LNCAP (cell line): Measurements from ENCODE around the gene MEA1.

Experiments used
- CTCF ChIP-seq: fragments of 450-650 bp; IDR thresholded peaks from 2 replicates; pipeline ENCODE4 v1.5.1; 2017; ENCODE audit warnings: mild to moderate bottlenecking

Gene MEA1

DNA sequence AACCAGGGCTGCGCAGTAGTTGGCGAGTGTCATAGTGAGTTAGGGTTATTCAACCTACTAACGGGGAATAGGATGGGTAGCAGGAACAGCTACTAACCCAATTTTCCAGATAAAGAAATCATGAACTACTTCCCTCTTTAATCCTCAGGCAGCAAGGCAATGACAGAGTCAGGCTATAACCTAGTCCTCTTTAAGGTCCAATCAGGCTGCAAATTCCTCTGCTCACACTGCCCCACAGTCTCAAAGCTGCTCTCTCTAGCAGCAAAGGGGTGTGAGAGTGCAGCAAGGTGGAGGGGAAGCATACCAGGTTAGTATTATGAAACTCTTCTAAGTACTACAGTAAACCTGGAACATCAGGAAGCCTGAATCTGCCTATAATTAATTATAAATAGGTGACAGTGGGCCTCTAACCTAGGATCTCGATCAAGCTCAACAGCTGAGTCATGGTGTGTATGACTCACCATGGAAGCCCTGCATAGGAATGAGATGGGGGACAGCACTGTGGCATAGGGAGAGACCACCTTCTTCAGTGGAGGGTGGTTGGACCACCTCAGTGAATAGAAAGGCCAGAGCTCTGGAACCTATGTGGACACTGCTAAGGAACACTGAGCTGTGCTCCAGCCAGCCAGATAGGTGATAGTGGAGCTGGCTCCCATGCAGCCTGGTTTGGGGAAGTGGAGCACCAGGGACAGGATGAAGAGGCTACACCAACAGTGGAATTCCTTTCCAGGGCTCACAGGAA lies 42.7 kb downstream of the MEA1 start:
- TF ChIP-seq CTCF, result no peak

- TF ChIP-seq CTCF, result no peak
These were observed 43.8 kb downstream of the MEA1 start for GRCh38 chr6:42969934-42970333.

- no peak for TF ChIP-seq CTCF
These were observed 44.3 kb downstream of the MEA1 start for GRCh38 chr6:42969431-42969830.

- no peak for TF ChIP-seq CTCF
These were observed 45.0 kb downstream of the MEA1 start for GRCh38 chr6:42968783-42969182.

DNA sequence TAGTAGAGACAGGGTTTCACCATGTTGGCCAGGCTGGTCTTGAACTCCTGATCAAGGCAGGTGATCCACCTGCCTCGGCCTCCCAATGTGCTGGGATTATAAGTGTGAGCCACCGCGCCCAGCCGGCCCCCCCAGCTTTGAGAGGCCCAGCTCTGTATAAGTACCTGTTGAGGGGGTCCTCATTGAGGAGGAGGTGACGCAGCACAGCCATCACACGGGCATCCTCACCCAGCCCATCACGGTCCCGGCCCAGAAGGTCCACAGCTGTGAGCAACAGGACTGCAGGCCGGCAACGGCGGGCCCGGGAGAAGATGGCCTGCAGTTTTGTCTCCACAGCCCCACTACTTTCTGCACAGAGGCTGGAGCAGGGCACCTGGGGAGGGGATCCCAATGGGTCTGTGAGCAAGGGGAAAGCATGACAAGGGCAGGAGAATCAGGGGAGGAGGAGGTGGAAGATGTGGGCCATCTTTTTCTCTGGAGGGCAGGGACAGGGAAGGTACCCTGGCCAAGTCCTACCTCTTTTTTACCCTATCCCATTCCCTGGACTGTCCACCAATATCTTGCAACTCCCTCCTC lies 45.5 kb downstream of the MEA1 start:
- TF ChIP-seq CTCF, result no peak

- no peak for TF ChIP-seq CTCF
These were observed 46.5 kb downstream of the MEA1 start for GRCh38 chr6:42967228-42967627.

GRCh38 chr6:42966571-42966970 lies 47.2 kb downstream of the MEA1 start:
- no peak for TF ChIP-seq CTCF
